NCI-H2029 treated with DMSO at 0.1 percent for 48 hours (cell line): ENCODE results near the gene GOLPH3.

Experiments used
- DNase-seq: peaks from one replicate; lab custom pipeline; 2025; lab: John Stamatoyannopoulos, UW

GOLPH3 gene

DNA sequence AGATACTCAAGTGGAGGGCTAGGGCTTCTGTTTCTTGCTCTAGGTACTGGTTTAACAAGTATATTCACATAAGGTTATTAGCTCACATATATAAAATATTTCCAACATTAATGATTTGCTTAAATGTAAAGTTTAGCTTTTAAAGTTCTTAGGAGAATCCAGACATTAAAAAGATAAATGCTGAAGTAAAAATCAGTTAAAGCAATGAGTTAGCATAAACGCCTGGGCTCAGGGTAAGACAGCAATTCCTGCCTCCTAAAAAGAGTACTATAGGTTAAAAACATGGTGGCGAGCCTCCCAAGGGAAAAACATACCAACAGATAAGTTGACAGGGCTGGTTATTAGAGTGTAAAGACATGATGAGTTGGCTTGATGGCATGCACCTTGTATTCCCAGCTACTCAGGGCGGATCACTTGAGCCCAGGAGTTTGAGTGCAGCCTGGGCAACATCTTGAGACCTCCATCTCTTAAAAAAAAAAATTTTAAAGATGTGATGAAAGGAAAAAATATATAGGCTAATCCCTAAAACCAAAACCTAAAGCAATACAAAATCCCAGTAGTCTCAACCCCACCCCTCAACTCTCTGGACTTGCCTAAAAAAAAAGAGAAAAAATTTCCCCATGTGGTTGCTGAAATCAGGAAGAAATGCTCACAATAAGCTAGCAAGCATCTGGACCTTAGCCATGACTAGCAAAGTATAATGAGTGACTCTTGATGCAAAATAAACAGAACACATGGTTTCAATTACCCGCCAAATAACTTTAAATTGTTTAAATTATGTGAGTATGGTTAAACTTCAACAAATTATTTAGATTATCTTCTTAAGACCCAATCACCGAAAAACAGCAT is 3.6 kb downstream of the GOLPH3 start:
- no peak for DNase-seq

DNA sequence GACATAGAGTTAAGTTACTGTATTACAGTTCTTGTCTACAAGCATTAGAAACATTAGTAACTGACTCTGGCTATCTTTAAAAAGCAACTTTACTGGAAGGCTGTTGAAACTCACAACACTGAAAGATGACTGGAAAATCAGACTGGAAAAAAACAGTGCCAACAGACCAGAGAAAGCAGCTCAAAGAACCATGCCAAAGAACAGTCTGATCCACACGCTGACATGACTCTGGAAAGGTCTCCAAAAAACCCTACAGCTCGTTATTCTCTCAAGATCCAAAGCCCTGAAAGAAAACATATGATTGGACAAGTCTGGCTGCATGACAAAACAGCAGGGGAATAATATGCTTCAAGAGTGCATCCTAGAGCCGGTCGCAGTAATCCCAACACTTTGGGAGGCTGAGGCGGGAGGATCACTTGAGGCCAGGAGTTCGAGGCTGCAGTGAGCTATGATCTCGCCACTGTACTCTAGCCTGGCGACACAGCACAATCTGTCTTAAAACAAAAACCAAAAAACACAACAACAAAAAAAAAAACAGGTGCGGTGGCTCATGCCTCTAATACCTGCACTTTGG is 5.6 kb downstream of the GOLPH3 start:
- no peak for DNase-seq

DNA sequence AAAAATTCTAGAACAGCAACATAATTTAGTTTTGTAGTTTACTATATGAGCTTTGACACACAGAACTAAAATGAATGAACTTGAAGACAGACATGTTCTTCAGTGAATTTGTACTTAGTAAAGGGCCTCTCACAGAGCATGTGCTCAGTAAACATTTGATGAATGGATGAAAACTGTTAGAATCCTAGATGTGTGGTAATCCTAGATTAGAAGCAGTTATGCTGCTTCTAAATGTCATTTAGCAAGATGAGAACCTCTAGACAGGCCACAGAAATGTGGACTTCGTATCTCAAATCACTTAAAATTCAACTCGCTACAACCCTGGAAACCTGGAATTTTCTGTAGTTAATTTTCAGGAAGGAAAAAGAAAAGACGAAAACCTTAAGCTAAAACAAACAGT is 8.5 kb downstream of the GOLPH3 start:
- DNase-seq: no peak

DNA sequence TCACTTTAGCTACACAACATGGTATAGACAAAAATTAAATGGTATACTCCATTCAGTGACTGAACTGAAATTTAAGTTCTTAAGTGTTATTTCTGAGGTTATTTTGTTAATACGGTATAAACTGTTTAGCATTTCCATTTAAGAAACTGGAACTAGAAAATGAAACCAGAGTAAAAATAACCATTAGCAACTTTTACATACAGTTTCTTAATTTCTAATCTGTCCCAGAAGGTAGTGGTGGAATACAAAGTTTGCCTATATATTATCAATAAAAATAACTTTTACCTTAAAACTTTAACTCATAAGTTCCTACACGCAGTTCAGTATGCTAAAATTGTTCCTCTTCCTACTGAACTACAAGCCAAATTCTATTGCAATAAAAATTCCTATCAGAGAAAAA is 10.3 kb downstream of the GOLPH3 start:
- no peak for DNase-seq

DNA sequence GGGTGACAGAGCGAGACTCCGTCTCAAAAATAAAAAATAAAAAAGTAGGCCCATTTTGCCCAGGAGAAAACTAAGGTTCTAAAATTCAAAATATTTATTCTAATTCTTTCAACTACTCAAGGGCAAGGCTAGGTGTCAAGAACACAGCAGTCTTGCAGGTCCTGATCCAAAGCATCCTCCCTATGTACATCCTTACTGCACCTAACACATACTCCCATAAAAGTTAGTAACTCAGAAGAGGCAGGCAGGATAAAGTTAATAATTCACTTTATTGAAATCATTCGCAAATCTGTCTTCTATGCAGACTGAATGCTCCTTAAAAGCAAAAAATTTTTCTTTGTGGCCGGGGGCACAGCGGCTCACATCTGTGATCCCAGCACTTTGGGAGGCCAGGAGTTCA is 11.1 kb downstream of the GOLPH3 start:
- no peak for DNase-seq

DNA sequence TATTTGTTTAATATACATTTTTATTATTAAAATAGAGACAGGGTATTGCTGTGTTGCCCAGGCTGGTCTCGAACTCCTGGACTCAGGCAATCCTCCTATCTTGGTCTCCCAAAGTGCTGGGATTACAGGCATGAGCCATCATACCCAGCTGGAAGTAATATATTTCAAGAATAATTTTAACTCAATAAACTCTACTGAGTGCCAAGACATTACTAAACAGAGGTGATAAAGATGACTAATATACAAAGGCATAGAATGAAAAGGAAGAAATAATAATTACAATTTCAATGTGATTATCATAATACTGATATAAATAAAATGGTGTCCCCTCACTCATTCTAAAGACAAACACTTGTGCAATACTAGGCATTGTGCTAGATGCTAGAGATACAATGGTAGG is 13.9 kb downstream of the GOLPH3 start:
- no peak for DNase-seq

DNA sequence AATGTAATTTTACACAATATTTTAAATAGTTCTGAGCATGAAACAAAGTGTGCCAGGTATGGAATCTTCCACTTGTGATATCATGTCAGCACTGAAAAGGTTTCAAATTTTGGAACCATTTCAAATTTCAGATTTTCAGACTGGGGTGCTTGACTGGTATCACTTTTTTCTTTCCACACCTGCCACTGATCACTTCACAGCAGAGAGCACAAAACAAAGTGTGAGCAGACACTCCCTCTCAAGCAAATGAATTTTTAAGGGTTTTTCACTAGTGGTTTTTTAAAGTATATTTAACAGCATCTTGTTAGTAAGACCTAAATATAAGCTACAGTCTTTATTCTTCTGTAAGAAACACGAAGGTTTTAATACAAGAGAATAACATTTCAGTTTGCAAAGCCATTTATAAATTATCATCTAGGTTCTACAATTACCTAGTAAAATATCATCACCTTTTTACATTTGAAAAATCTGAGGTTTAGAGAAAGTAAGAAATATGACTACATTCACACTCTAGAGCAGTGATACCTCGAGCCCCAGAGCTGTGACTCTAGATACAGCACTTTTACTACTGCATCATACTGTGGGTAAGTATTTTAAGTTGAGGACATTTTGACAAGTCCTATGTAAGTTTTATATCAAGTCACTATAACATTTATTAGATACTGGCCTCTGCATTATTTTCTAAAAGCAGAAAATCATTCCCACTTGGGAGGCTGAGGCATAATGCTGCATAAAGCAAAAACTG is 14.6 kb downstream of the GOLPH3 start:
- DNase-seq: no peak

DNA sequence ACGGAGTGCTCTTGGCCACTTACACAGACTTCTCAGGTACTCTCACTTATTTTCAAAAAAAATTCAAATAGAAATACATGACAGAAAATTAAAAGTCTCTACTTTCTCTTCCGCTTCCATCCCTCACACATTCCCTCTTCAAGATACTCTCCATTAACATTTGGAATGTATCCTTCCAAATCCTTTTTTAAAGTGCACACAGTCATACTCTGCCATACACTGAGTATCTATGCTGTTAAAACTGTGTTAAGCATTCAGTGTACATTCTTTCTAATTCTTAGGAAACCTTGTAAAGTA is 15.5 kb downstream of the GOLPH3 start:
- no peak for DNase-seq

DNA sequence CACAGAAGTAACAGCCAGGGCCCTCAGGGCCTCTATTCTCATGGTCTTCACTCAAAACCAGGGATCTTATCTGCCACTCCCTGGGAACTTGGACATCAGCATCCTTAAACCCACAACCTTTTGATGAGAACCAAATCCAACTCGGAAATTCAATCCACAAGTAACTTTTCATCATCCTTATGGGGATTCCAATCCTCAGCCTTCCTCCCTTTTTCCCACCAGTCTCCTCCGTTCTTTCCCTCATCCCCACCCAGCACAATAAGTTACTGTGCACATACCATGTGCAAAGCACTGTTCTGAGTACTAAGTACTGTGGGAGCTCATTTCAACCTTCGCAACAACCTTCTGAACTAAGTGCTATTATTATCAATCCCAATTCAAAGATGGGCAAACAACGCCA is 17.0 kb downstream of the GOLPH3 start:
- no peak for DNase-seq

DNA sequence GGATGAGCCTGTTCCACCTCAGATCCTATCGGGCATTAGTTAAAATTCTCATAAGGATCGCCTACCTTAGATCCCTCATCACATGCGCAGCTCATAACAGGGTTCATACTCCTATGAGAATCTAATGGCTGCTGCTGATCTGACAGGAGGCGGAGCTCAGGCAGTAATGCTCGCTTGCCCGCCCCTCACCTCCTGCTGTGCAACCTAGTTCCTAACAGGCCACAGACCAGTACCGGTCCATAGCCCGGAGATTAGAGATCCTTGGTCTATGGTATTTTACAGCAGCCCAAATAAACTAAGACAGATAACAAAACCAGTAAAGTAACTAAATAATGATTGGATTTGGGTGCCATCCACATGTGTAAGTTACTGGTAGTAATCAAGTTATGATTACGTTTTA is 17.5 kb downstream of the GOLPH3 start:
- DNase-seq: no peak

DNA sequence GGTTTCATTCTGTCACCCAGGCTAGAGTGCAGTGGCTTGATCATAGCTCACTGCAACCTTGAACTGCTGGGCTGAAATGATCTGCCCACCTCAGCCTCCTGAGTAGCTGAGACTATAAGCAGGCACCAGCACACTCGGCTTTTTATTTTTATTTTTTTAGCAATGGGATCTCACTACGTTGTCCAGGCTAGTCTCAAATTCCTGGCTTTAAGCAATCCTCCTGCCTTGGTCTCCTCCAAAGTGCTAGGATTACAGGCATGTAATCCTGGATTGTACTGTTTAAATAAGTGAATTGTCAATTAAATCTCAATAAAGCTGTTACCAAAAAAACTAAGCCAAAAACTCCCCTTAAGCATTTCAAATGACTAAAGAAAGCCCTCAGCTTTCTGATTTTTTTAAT is 18.9 kb downstream of the GOLPH3 start:
- no peak for DNase-seq

DNA sequence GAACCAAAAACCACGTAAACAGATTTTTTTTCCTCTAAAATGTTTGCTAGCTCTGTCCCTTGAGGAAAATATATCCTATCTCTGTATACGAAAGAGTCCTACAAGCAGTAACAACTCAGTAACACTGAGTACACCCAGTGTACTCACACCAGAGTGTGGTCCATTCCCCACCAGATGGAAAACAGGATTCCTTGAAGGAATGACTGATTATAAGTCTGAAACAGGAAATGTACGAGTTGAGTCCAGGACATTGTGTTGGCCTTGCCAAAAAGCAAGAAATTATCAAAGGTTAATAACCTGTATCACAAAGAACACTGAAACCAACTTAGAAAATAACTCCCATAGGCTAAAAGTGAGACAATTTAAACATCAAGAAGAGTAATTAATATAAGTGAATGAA is 20.4 kb downstream of the GOLPH3 start:
- no peak for DNase-seq

DNA sequence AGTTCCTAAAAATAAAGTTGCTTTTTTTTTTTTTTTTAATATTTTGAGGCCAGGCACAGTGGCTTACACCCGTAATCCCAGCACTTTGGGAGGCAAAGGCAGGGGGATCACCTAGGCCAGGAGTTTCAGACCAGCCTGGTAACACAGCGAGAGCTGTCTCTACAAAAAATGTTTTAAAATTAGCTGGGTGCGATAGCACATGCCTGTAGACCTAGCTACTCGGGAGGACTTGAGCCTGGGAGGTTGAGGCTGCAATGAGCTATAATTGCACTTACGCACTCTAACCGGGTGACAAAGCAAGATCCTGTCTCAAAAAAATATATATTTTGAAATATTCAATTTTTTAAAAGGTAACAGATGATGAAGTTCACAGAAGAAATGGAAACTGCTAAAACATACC is 22.9 kb downstream of the GOLPH3 start:
- no peak for DNase-seq

DNA sequence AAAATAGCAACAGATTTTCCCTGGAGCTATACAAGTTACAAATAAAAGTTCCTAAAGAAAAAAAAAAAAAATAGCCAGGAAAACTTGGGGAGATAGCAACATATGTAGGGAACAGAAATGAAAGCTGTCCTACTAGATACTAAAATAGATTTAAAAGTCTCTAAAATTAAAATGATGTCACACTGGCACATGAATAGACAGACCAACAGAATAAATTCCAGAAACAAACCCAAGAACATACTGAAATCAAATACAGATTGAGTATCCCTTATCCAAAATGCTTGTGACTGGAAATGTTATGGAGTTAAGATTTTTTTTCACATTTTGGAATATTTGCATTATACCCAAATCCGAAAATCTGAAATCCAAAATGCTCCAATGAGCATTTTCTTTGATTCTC is 23.8 kb downstream of the GOLPH3 start:
- DNase-seq: no peak

DNA sequence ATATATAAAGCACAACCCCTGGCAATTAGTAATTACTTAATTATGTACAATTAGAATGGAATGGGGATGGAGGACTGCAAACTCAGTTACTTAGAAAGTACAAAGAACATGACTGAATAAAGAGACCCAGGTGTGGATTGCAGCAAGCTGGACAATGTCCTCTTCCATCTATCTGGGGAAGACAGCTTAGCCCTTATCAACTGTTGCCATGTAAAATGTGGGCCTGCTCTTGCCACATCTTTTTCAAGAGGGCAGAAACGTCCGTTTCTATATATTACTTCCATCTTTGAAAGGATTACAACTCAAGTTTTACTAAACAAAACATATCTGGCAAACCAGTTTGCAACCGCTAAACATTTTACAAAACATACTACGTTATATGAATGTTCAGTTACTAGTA is 26.2 kb downstream of the GOLPH3 start:
- DNase-seq: no peak

DNA sequence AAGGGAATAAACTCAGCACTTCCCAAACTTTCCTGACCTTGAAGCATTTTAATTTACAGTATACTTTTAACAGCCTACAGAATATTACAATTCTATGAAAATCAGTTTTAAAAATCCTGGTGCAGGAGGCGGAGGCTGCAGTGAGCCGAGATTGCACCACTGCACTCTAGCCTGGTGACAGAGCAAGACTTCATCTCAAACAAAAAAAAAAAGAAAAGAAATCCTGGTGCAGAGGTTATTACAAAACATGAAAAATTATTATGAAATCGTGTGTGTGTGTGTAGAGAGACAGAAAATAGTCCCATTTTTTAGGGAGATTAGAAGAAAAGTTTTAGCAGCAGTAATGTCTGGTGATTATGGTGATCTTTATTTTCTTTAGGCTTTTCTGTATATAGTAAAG is 26.9 kb downstream of the GOLPH3 start:
- no peak for DNase-seq

DNA sequence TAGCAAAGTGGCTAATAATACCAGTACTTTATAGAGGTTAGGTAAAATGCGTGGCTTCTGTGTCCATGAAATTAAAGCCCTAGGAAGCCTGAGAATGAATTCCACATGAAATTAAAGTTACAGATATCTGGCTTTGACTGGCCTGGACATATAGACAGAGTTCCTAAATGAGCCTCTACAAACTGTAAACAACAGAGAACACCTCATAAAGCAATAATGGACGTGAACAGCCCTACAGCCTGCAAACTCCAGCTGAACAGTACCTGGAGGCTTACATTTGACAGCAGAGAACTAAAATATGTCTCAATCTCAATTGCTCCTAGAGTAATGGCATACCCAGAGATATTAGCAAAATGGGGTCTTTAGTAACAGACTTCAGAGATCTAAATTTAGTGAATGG is 28.7 kb downstream of the GOLPH3 start:
- DNase-seq: no peak

DNA sequence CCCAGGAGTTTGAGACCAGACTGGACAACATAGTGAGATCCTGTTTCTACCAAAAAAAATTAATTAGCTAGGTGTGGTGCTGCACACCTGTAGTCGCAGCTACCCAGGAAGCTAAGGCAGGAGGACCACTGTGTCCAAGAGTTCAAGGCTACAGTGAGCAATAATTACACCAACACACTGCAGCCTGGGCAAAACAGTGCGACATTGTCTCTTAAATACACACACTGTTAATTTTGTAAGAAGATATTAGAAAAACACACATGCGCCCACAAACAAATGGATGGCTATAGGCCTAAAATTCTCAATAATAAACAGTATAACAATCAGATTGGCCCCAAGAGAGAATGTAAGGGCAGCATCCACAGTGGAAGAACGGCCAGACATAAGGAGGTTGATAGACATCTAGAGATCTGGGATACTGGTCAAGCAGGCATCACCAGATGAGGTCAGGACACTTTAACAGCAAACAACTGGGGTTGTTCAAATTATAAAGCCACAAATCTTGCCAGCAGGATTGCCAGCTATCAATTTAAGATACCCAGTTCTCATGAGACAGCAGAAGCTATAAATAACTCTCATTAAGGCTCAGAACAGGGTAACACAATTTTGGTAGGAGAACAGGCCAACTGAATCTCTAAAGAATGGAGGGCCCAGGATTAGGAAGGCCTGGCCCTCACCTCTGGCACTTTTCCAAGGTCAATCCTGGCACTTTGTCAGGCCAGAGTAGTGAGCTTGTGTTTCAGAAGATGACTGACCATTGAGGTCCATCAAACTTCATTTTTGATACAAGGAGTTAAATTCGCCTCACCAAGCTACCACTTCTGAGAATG is 29.5 kb downstream of the GOLPH3 start:
- DNase-seq: no peak

DNA sequence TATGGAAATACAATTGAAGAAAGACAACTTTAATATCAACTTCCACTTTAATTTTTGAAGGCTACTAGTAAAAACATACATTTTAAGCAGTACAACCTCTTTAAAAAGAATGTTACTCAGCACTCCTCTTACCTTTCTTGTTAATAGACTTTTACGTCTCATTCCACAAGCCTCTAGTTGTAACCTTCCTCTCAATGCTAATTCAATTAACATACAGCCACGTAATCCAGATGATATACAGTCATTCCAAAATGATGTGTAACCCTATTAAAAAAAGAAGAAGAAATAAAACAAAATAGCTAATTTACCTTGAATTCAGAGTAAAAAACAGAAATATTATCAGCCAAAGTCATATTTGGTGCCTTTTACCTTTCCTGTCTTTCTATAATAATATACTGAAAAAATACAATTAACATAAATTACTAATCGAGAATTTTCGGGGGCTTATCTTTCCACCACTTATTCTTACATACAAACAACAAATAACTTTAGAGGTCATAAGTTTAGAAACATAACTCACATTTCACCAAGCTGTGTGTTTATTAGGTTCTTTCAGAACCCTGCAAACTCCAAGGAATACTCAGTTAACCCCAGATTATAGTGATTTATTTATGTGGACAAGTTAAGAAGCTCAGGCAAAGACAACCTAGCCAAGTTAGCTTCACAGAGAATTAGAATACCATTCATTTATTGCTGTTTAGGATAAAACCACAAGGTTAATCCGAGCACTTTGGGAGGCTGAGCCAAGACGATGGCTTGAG is 30.3 kb downstream of the GOLPH3 start:
- DNase-seq: no peak

DNA sequence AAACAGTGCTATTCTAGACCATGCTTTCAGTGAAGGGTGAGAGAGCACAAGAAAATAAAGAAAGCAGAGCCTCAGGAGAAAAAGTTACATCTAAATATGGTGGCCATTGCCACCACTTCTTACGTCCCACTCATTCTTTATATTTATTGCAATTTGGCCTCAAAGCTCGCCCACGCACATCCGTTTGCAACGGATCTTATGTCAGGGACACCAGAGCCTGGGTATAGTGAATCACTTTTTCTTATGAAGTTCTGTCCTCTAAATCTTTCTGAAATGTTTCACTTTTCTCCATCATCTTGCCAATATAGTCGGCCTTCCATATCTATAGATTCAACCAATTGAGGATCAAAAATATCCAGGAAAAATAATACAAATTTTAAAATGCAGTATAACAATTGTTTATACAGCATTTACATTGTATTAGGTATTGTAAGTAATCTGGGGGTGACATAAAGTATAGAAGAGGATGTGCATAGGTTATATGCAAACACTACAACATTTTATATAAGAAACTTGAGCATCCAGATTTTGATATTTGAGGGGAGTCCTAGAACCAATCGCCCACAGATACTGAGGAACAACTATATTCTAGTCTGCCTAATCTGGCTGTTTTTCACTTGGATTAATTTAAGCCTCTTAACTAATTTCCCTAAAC is 35.2 kb downstream of the GOLPH3 start:
- DNase-seq: no peak

DNA sequence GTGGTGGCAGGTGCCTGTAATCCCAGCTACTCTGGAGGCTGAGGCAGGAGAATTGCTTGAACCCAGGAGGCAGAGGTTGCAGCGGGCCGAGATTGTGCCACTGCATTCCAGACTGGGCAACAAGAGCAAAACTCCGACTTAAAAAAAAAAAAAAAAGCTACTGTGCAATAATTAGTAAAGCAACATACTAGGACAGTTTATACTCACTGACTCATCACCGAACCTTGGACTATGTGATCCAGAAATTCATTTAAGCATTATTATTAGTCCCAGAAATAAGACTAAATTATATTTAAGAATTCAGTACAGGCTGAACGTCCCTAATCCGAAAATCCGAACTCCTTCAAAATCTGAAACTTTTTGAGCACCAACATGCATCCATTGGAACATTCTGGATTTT is 37.8 kb downstream of the GOLPH3 start:
- DNase-seq: no peak
